HepG2 (cell line): ENCODE measurements around the gene PYGB. TPM values are rescaled to one million over a fixed set of nuclear protein-coding genes. Genes with fewer than 3 reads are reported as not detected.
A peak's percentile ranks its signal among the peaks of the same experiment; 100 is the strongest.

Experiments used
- CCDC6 ChIP-seq: sonication (generic); formaldehyde crosslinking; IDR thresholded peaks from 2 replicates; pipeline ENCODE4 v1.8.1; 2022; ENCODE audit warnings: mild to moderate bottlenecking, missing genetic modification reagents, moderate library complexity
- FOXA3 ChIP-seq: IDR thresholded peaks from 2 replicates; pipeline ENCODE4 v1.6.1; 2016; ENCODE audit warnings: missing genetic modification reagents, missing compliant biosample characterization
- JDP2 ChIP-seq: sonication (generic); formaldehyde crosslinking; IDR thresholded peaks from 2 replicates; pipeline ENCODE4 v1.8.1; 2022; ENCODE audit warnings: missing genetic modification reagents, borderline replicate concordance
- KDM5A ChIP-seq: fragments of 200-600 bp; sonication (generic); IDR thresholded peaks from 2 replicates; pipeline ENCODE4 v1.7.0; 2018; ENCODE audit warnings: antibody characterized with exemption, mild to moderate bottlenecking, low read length, borderline replicate concordance
- MEF2D ChIP-seq: sonication (generic); formaldehyde crosslinking; IDR thresholded peaks from 2 replicates; pipeline ENCODE4 v1.5.1; 2020; ENCODE audit warnings: mild to moderate bottlenecking, missing genetic modification reagents
- NFYC ChIP-seq: IDR thresholded peaks from 2 replicates; pipeline ENCODE4 v1.6.1; 2016; ENCODE audit warnings: missing genetic modification reagents, missing compliant biosample characterization
- SRY ChIP-seq: sonication (generic); formaldehyde crosslinking; IDR thresholded peaks from 2 replicates; pipeline ENCODE4 v1.8.0; 2022; ENCODE audit warnings: mild to moderate bottlenecking, missing genetic modification reagents
- ZBTB21 ChIP-seq: sonication (generic); formaldehyde crosslinking; IDR thresholded peaks from 2 replicates; pipeline ENCODE4 v1.4.0; 2020; ENCODE audit warnings: missing genetic modification reagents
- ZFP62 ChIP-seq: sonication (generic); formaldehyde crosslinking; IDR thresholded peaks from 2 replicates; pipeline ENCODE4 v1.4.0; 2020; ENCODE audit warnings: missing genetic modification reagents
- ZNF720 ChIP-seq: sonication (generic); formaldehyde crosslinking; IDR thresholded peaks from 2 replicates; pipeline ENCODE4 v1.4.0; 2020; ENCODE audit warnings: missing genetic modification reagents
- ZSCAN21 ChIP-seq: sonication (generic); formaldehyde crosslinking; IDR thresholded peaks from 2 replicates; pipeline ENCODE4 v1.8.0; 2022; ENCODE audit warnings: mild to moderate bottlenecking, missing genetic modification reagents, moderate library complexity, borderline replicate concordance
- polyA plus RNA-seq, 8 experiments: library from polyadenylated mRNA; depleted of rRNA in 3 of 8; stranded (reverse) in 7 of 8; unstranded in 1 of 8; fragments of >200 nt; fragmentation: Illumina TruSeq in 4 of 8; extraction: Trizol in 4 of 8; gene quantifications; 2 replicates each; pipeline versions ENCODE4 v1.2.1 to v1.2.3, GENCODE V29; 2011 to 2016; ENCODE audit warnings: low read depth in 4 of 8, missing spikeins in 1 of 8, mixed read lengths in 1 of 8; ENCODE audit not compliant: insufficient read depth in 1 of 8
- total RNA-seq, 5 experiments: library from RNA; depleted of rRNA; stranded (reverse); fragments of >200 nt; fragmentation: Illumina TruSeq; extraction: Trizol; gene quantifications; 2 replicates each; pipeline ENCODE4 v1.2.3, GENCODE V29; 2016; ENCODE audit warnings: low read depth in 1 of 5
- TF ChIP-seq, protein P1 (sequence below), 2 experiments: sonication (generic) in 1 of 2; formaldehyde crosslinking in 1 of 2; IDR thresholded peaks; 2 replicates each; pipeline versions ENCODE4 v1.5.1 to v1.6.1; 2011 to 2020; ENCODE audit warnings: borderline replicate concordance in 1 of 2, low read depth in 1 of 2, low read length in 1 of 2, mild to moderate bottlenecking in 1 of 2, missing genetic modification reagents in 1 of 2, moderate library complexity in 1 of 2
- TF ChIP-seq, protein P2 (sequence below): IDR thresholded peaks from 2 replicates; pipeline ENCODE4 v1.6.1; 2016; ENCODE audit warnings: missing compliant biosample characterization, missing genetic modification reagents, borderline replicate concordance
- TF ChIP-seq, protein P3 (sequence below): sonication (generic); formaldehyde crosslinking; IDR thresholded peaks from 2 replicates; pipeline ENCODE4 v1.5.0; 2020; ENCODE audit warnings: missing genetic modification reagents
- TF ChIP-seq, protein P4 (sequence below): sonication (generic); formaldehyde crosslinking; IDR thresholded peaks from 2 replicates; pipeline ENCODE4 v1.4.0; 2020; ENCODE audit warnings: missing genetic modification reagents, borderline replicate concordance
- TF ChIP-seq, protein P5 (sequence below): sonication (generic); formaldehyde crosslinking; conservative IDR thresholded peaks from 2 replicates; pipeline ENCODE4 v1.4.0; 2020; ENCODE audit warnings: mild to moderate bottlenecking, missing genetic modification reagents, moderate library complexity
- TF ChIP-seq, protein P6 (sequence below): sonication (generic); formaldehyde crosslinking; IDR thresholded peaks from 2 replicates; pipeline ENCODE4 v1.8.0; 2022; ENCODE audit warnings: missing genetic modification reagents, low read depth, mild to moderate bottlenecking, borderline replicate concordance

PYGB gene
- total and polyA plus RNA-seq, 2 of the 13 experiments (the other 11 are each of a cell fraction or from before 2014, with no cell fraction given) = 24.2 to 86.3 TPM

DNA sequence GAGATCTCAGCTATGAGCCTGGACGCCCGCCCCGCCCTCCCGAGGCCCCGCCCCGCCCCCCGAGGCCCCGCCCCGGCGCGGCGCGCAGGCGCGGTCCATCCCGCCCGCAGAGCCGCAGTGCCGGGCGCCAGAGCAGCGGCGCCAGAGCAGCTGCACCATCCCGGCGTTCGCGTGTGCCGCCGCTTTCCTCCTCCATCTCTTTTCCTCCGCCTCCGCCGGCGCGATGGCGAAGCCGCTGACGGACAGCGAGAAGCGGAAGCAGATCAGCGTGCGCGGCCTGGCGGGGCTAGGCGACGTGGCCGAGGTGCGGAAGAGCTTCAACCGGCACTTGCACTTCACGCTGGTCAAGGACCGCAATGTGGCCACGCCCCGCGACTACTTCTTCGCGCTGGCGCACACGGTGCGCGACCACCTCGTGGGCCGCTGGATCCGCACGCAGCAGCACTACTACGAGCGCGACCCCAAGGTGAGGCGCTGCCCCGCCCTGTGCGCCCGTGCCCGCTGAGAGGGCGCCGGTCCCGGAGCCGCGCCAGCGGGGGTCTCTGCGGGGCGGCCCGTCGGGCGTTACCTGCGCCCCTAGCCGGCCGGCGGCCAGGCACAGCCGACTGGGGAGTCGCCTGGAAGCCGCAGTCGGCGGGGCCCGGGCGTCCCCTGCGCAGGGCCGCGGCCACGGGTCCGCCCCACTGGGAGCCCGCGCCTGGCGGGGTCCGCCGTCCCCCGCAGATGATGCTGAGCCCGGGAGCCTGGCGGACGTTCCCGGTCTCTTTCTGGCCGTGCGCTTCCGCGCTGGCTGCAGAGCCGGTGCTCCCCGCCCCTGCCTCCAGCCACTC, at the start of gene PYGB (continued):
- TF ChIP-seq, protein P1, sequence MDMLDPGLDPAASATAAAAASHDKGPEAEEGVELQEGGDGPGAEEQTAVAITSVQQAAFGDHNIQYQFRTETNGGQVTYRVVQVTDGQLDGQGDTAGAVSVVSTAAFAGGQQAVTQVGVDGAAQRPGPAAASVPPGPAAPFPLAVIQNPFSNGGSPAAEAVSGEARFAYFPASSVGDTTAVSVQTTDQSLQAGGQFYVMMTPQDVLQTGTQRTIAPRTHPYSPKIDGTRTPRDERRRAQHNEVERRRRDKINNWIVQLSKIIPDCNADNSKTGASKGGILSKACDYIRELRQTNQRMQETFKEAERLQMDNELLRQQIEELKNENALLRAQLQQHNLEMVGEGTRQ (IDR thresholded peaks at IDR 0.05; ENCODE audit: low read depth, low read length) = no peak
- TF ChIP-seq, protein P1 (CRISPR knock-in tag; IDR thresholded peaks at IDR 0.05; ENCODE audit: borderline replicate concordance) = no peak
- TF ChIP-seq ZNF720 (CRISPR knock-in tag) (peak; percentile 95), NFYC (CRISPR knock-in tag) (peak; percentile 53; the same call in 1 of the 2 replicates), ZBTB21 (peak; percentile 74), ZSCAN21 (peak; percentile 98), ZFP62 (CRISPR knock-in tag) (0 out of 2 replicates have a peak, but pooled peaks have one; percentile 64), FOXA3 (CRISPR knock-in tag) (peak; percentile 67), KDM5A (peak; percentile 76), CCDC6 (CRISPR knock-in tag) (peak; percentile 94), MEF2D (CRISPR knock-in tag) (peak; percentile 59), JDP2 (CRISPR knock-in tag) (no peak; the same call in 1 of the 2 replicates), SRY (peak; percentile 92; the same call in 1 of the 2 replicates)
- TF ChIP-seq, protein P2, sequence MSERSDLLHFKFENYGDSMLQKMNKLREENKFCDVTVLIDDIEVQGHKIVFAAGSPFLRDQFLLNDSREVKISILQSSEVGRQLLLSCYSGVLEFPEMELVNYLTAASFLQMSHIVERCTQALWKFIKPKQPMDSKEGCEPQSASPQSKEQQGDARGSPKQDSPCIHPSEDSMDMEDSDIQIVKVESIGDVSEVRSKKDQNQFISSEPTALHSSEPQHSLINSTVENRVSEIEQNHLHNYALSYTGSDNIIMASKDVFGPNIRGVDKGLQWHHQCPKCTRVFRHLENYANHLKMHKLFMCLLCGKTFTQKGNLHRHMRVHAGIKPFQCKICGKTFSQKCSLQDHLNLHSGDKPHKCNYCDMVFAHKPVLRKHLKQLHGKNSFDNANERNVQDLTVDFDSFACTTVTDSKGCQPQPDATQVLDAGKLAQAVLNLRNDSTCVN (CRISPR knock-in tag) = peak; percentile 85
- TF ChIP-seq, protein P3, sequence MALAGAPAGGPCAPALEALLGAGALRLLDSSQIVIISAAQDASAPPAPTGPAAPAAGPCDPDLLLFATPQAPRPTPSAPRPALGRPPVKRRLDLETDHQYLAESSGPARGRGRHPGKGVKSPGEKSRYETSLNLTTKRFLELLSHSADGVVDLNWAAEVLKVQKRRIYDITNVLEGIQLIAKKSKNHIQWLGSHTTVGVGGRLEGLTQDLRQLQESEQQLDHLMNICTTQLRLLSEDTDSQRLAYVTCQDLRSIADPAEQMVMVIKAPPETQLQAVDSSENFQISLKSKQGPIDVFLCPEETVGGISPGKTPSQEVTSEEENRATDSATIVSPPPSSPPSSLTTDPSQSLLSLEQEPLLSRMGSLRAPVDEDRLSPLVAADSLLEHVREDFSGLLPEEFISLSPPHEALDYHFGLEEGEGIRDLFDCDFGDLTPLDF (CRISPR knock-in tag) = no peak
- TF ChIP-seq, protein P4, sequence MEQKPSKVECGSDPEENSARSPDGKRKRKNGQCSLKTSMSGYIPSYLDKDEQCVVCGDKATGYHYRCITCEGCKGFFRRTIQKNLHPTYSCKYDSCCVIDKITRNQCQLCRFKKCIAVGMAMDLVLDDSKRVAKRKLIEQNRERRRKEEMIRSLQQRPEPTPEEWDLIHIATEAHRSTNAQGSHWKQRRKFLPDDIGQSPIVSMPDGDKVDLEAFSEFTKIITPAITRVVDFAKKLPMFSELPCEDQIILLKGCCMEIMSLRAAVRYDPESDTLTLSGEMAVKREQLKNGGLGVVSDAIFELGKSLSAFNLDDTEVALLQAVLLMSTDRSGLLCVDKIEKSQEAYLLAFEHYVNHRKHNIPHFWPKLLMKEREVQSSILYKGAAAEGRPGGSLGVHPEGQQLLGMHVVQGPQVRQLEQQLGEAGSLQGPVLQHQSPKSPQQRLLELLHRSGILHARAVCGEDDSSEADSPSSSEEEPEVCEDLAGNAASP (CRISPR knock-in tag) = peak; percentile 79; the same call in 1 of the 2 replicates
- TF ChIP-seq, protein P5, sequence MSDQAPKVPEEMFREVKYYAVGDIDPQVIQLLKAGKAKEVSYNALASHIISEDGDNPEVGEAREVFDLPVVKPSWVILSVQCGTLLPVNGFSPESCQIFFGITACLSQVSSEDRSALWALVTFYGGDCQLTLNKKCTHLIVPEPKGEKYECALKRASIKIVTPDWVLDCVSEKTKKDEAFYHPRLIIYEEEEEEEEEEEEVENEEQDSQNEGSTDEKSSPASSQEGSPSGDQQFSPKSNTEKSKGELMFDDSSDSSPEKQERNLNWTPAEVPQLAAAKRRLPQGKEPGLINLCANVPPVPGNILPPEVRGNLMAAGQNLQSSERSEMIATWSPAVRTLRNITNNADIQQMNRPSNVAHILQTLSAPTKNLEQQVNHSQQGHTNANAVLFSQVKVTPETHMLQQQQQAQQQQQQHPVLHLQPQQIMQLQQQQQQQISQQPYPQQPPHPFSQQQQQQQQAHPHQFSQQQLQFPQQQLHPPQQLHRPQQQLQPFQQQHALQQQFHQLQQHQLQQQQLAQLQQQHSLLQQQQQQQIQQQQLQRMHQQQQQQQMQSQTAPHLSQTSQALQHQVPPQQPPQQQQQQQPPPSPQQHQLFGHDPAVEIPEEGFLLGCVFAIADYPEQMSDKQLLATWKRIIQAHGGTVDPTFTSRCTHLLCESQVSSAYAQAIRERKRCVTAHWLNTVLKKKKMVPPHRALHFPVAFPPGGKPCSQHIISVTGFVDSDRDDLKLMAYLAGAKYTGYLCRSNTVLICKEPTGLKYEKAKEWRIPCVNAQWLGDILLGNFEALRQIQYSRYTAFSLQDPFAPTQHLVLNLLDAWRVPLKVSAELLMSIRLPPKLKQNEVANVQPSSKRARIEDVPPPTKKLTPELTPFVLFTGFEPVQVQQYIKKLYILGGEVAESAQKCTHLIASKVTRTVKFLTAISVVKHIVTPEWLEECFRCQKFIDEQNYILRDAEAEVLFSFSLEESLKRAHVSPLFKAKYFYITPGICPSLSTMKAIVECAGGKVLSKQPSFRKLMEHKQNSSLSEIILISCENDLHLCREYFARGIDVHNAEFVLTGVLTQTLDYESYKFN = peak; percentile 50
- TF ChIP-seq, protein P6, sequence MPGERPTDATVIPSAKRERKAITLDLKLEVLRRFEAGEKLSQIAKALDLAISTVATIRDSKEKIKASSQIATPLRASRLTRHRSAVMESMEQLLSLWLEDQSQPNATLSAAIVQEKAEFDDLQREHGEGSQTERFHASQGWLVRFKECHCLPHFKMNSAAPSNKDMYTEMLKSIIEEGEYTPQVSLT = peak; percentile 94; the same call in 1 of the 2 replicates
